Panc1 (cell line): ENCODE results near the gene RPSA.
"Not testable (repeated sequence)": the region's sequence is repeated elsewhere in the genome, so short reads cannot be mapped to it uniquely, and the experiment has no call there.

Experiments used
- CTCF ChIP-seq: fragments of 450-650 bp; IDR thresholded peaks from 2 replicates; pipeline ENCODE4 v1.5.1; 2017; ENCODE audit warnings: mild to moderate bottlenecking
- POLR2AphosphoS5 ChIP-seq: IDR thresholded peaks from 2 replicates; pipeline ENCODE4 v1.6.1; 2012; ENCODE audit warnings: mild to moderate bottlenecking, low read depth, low read length, moderate library complexity
- SIN3A ChIP-seq: IDR thresholded peaks from 2 replicates; pipeline ENCODE4 v1.6.1; 2012; ENCODE audit warnings: low read depth, mild to moderate bottlenecking, low read length, moderate library complexity, borderline replicate concordance; ENCODE audit not compliant: insufficient read depth

GRCh38 chr3:39415302-39415701 is 8.8 kb downstream of the RPSA start:
- not testable (repeated sequence) for TF ChIP-seq CTCF, POLR2AphosphoS5, SIN3A
